HepG2 (cell line): ENCODE measurements around the gene NELL1. TPM values are rescaled to one million over a fixed set of nuclear protein-coding genes. Genes with fewer than 3 reads are reported as not detected.

Experiments used
- ATAC-seq: fragments of 200-7000 bp; cut with Tn5 transposase; 3 replicates; pipeline ENCODE4 v1.9.1; 2020; ENCODE audit warnings: mild to moderate bottlenecking, moderate library complexity
- BruUV-seq: library from RNA; stranded (reverse); fragments of 400-500 nt; replicated peaks from 2 replicates; lab custom pipeline; 2021; lab: Mats Ljungman, UMichigan
- CTCF ChIA-PET: fragments of 300-600 bp; formaldehyde crosslinking; extraction: SDS; loops from one replicate; lab custom pipeline; 2021; ENCODE audit warnings: low total read pairs, inconsistent platforms, low intra/inter-chr PET ratio; lab: Yijun Ruan, JAX
- POLR2A ChIA-PET: fragments of 350-600 bp; sonication (Branson Sonifier 250); formaldehyde crosslinking; loops from one replicate; lab custom pipeline; 2020; ENCODE audit warnings: antibody characterized with exemption, inconsistent platforms; lab: Yijun Ruan, JAX
- DNase-seq: peaks from one replicate; pipeline ENCODE4 v3.0.0-alpha.2; 2015; ENCODE audit warnings: low spot score
- FAIRE-seq: peaks from 3 replicates; lab custom pipeline; 2011; peaks lifted over from hg19 to GRCh38; lab: Jason Lieb, UNC
- H2AFZ ChIP-seq: one replicate; pipeline ENCODE4 v1.6.1; 2011; ENCODE audit warnings: low read length, inconsistent platforms
- H3K27ac ChIP-seq: fragments of 300-600 bp; 3 replicates; pipeline ENCODE4 v1.8.0; 2011; ENCODE audit warnings: mixed run types, mild to moderate bottlenecking, mixed read lengths, low read length, inconsistent platforms; ENCODE audit not compliant: insufficient read depth; ENCODE audit errors: extremely low read length
- H3K27me3 ChIP-seq, 2 experiments: fragments of 200-600 bp in 1 of 2; 2 replicates in 1 of 2; 3 replicates in 1 of 2; pipeline versions ENCODE4 v1.6.0 to v1.8.0; 2011; ENCODE audit warnings: low read length in 2 of 2, mild to moderate bottlenecking in 2 of 2, moderate library complexity in 2 of 2, inconsistent platforms in 1 of 2; ENCODE audit not compliant: insufficient read depth in 2 of 2, control insufficient read depth in 1 of 2
- H3K36me3 ChIP-seq, 2 experiments: fragments of 200-600 bp in 1 of 2; replicated peaks in 1 of 2; 2 replicates in 1 of 2; 3 replicates in 1 of 2; pipeline versions ENCODE4 v1.5.1 to v1.8.0; 2011; ENCODE audit warnings: low read length in 2 of 2, inconsistent platforms in 1 of 2; ENCODE audit not compliant: insufficient read depth in 2 of 2, control insufficient read depth in 1 of 2
- H3K4me1 ChIP-seq: 2 replicates; pipeline ENCODE4 v1.5.1; 2012; ENCODE audit warnings: low read length, inconsistent platforms; ENCODE audit not compliant: insufficient read depth
- H3K4me2 ChIP-seq: 2 replicates; pipeline ENCODE4 v1.6.0; 2011; ENCODE audit warnings: low read depth, low read length, inconsistent platforms
- H3K4me3 ChIP-seq, 3 experiments: fragments of 200-600 bp in 1 of 3; sonication (generic), shearing (Covaris generic) in 1 of 3; replicated peaks in 1 of 3; 2 replicates each; pipeline ENCODE4 v1.5.1; 2011 to 2016; ENCODE audit warnings: low read length in 3 of 3, inconsistent platforms in 2 of 3, low read depth in 2 of 3, mild to moderate bottlenecking in 2 of 3, control low read depth in 1 of 3, mixed read lengths in 1 of 3; ENCODE audit not compliant: insufficient read depth in 1 of 3
- H3K79me2 ChIP-seq: one replicate; pipeline ENCODE4 v1.6.1; 2011; ENCODE audit warnings: low read length, inconsistent platforms; ENCODE audit not compliant: insufficient read depth
- H3K9ac ChIP-seq: 2 replicates; pipeline ENCODE4 v1.6.0; 2011; ENCODE audit warnings: mild to moderate bottlenecking, low read depth, low read length, inconsistent platforms; ENCODE audit not compliant: insufficient read depth
- H3K9me3 ChIP-seq: 2 replicates; pipeline ENCODE4 v1.5.1; 2012; ENCODE audit warnings: mild to moderate bottlenecking, low read length
- H4K20me1 ChIP-seq: 2 replicates; pipeline ENCODE4 v1.6.0; 2011; ENCODE audit warnings: inconsistent platforms, mild to moderate bottlenecking, low read length, moderate library complexity; ENCODE audit not compliant: insufficient read depth
- ELF1 ChIP-seq: sonication (generic); formaldehyde crosslinking; IDR thresholded peaks from 2 replicates; pipeline ENCODE4 v1.4.0; 2020; ENCODE audit warnings: missing genetic modification reagents
- EP300 ChIP-seq, 3 experiments: sonication (generic) in 1 of 3; formaldehyde crosslinking in 1 of 3; IDR thresholded peaks; 2 replicates each; pipeline versions ENCODE4 v1.5.1 to v1.6.1; 2011 to 2020; ENCODE audit warnings: low read depth in 2 of 3, low read length in 2 of 3, borderline replicate concordance in 1 of 3, improper control_type of control experiment in 1 of 3, mild to moderate bottlenecking in 1 of 3, missing genetic modification reagents in 1 of 3, moderate library complexity in 1 of 3
- FOXM1 ChIP-seq: sonication (generic); formaldehyde crosslinking; IDR thresholded peaks from 2 replicates; pipeline ENCODE4 v1.5.0; 2020; ENCODE audit warnings: missing genetic modification reagents
- MAFF ChIP-seq: IDR thresholded peaks from 2 replicates; pipeline ENCODE4 v1.6.1; 2011; ENCODE audit warnings: low read depth, low read length, improper control_type of control experiment
- MAFK ChIP-seq, 2 experiments: IDR thresholded peaks in 1 of 2; conservative IDR thresholded peaks in 1 of 2; 2 replicates each; pipeline ENCODE4 v1.6.1; 2011; ENCODE audit warnings: improper control_type of control experiment in 2 of 2, low read length in 2 of 2
- MYPOP ChIP-seq: sonication (generic); formaldehyde crosslinking; IDR thresholded peaks from 2 replicates; pipeline ENCODE4 v1.8.1; 2023; ENCODE audit warnings: mild to moderate bottlenecking, moderate library complexity, missing genetic modification reagents
- NFAT5 ChIP-seq: sonication (generic); formaldehyde crosslinking; IDR thresholded peaks from 2 replicates; pipeline ENCODE4 v1.4.0; 2020; ENCODE audit warnings: missing genetic modification reagents
- TRIM24 ChIP-seq: sonication (generic); formaldehyde crosslinking; IDR thresholded peaks from 2 replicates; pipeline ENCODE4 v1.8.0; 2022; ENCODE audit warnings: mild to moderate bottlenecking, missing genetic modification reagents
- YY1 ChIP-seq: IDR thresholded peaks from 2 replicates; pipeline ENCODE4 v1.6.1; 2011; ENCODE audit warnings: low read length, low read depth, moderate library complexity, mild to moderate bottlenecking; ENCODE audit not compliant: insufficient read depth, insufficient replicate concordance
- ZFP82 ChIP-seq: sonication (generic); formaldehyde crosslinking; IDR thresholded peaks from 2 replicates; pipeline ENCODE4 v1.5.1; 2020; ENCODE audit warnings: mild to moderate bottlenecking, missing genetic modification reagents, borderline replicate concordance
- ZIK1 ChIP-seq: sonication (generic); formaldehyde crosslinking; IDR thresholded peaks from 2 replicates; pipeline ENCODE4 v1.5.0; 2020; ENCODE audit warnings: mild to moderate bottlenecking, low read depth, missing genetic modification reagents, borderline replicate concordance
- ZNF780A ChIP-seq: sonication (generic); formaldehyde crosslinking; IDR thresholded peaks from 2 replicates; pipeline ENCODE4 v1.8.0; 2022; ENCODE audit warnings: mild to moderate bottlenecking, missing genetic modification reagents, moderate library complexity
- WGBS: methylation state at CpG from one replicate; pipeline ENCODE4 v1.1.6; 2017; ENCODE audit warnings: low lambda C conversion rate; 5-methylcytosine and 5-hydroxymethylcytosine counted together
- in situ Hi-C: cut with HindIII; loops from 2 replicates; pipeline ENCODE4 v1.10.0; 2017; ENCODE audit warnings: low pct_unique_long_range_greater_than_20kb; ENCODE audit not compliant: extremely low pct_ligation_motif_present
- intact Hi-C: fragments of 100-400 bp; cut with micrococcal nuclease; formaldehyde crosslinking; loops from one replicate; pipeline ENCODE4 v1.10.0; 2022; ENCODE audit not compliant: unreplicated experiment
- polyA plus RNA-seq, 8 experiments: library from polyadenylated mRNA; depleted of rRNA in 3 of 8; stranded (reverse) in 7 of 8; unstranded in 1 of 8; fragments of >200 nt; fragmentation: Illumina TruSeq in 4 of 8; extraction: Trizol in 4 of 8; gene quantifications; 2 replicates each; pipeline versions ENCODE4 v1.2.1 to v1.2.3, GENCODE V29; 2011 to 2016; ENCODE audit warnings: low read depth in 4 of 8, missing spikeins in 1 of 8, mixed read lengths in 1 of 8; ENCODE audit not compliant: insufficient read depth in 1 of 8
- total RNA-seq, 5 experiments: library from RNA; depleted of rRNA; stranded (reverse); fragments of >200 nt; fragmentation: Illumina TruSeq; extraction: Trizol; gene quantifications; 2 replicates each; pipeline ENCODE4 v1.2.3, GENCODE V29; 2016; ENCODE audit warnings: low read depth in 1 of 5

Gene NELL1
- total and polyA plus RNA-seq, 2 of the 13 experiments (the other 11 are each of a cell fraction or from before 2014, with no cell fraction given): not detected

- no peaks in the 10 kb centered on the region for H4K20me1 ChIP-seq
- no peak overlapping the region for H3K27ac ChIP-seq
- BruUV-seq: no TSS peak
- POLR2A ChIA-PET: no interaction called here
- intact Hi-C loops: no loop called here
- no peak for FAIRE-seq
- H3K9ac ChIP-seq: no peak overlapping the region
- no peaks in the 10 kb centered on the region for H3K36me3 ChIP-seq
- H3K4me1 ChIP-seq: no peaks in the 10 kb centered on the region
- no peaks in the 10 kb centered on the region for H3K79me2 ChIP-seq
- 11% methylated on average over 5 of the region's 5 CpGs for WGBS
- CTCF ChIA-PET: no interaction called here
- no peak for ATAC-seq
- TF ChIP-seq MAFF (peak; percentile 42; the same call in 1 of the 2 replicates), ZFP82 (CRISPR knock-in tag) (no peak), ZNF780A (CRISPR knock-in tag) (no peak), MAFK (conservative IDR thresholded peaks at IDR 0.05 in 1 of 2, IDR thresholded peaks at IDR 0.05 in 1 of 2; ENCODE audit: low read length in 2 of 2) (peak; percentile 27 to 38; a peak in 2 of 4 replicates), YY1 (no peak)
- no peaks in the 10 kb centered on the region for H3K9me3 ChIP-seq
- DNase-seq: no peak
- H3K4me3 ChIP-seq: no peak overlapping the region
- no peak overlapping the region for H3K4me2 ChIP-seq
- no peaks in the 10 kb centered on the region; a peak in 1 of 5 replicates for H3K27me3 ChIP-seq
- H2AFZ ChIP-seq: no peak overlapping the region
- in situ Hi-C loops: no loop called here
These were observed 62.4 kb downstream of the NELL1 start for GRCh38 chr11:20731676-20732215.

GRCh38 chr11:20739107-20739506 lies 69.7 kb downstream of the NELL1 start:
- in situ Hi-C loops: no loop called here
- no peak overlapping the region for H2AFZ ChIP-seq
- no peaks in the 10 kb centered on the region for H3K36me3 ChIP-seq
- H3K4me1 ChIP-seq: no peaks in the 10 kb centered on the region
- no peak overlapping the region for H3K9ac ChIP-seq
- no peak overlapping the region for H3K4me3 ChIP-seq
- no peak overlapping the region for H3K27ac ChIP-seq
- DNase-seq (no peak), ATAC-seq (no peak), FAIRE-seq (no peak)
- H4K20me1 ChIP-seq: no peaks in the 10 kb centered on the region
- H3K4me2 ChIP-seq: no peak overlapping the region
- 9% methylated on average over 7 of the region's 8 CpGs for WGBS
- no peaks in the 10 kb centered on the region for H3K9me3 ChIP-seq
- ChIA-PET POLR2A (no interaction called here), CTCF (no interaction called here)
- intact Hi-C loops: no loop called here
- H3K79me2 ChIP-seq: no peaks in the 10 kb centered on the region
- no TSS peak for BruUV-seq
- H3K27me3 ChIP-seq: no peaks in the 10 kb centered on the region
- TF ChIP-seq EP300 (IDR thresholded peaks at IDR 0.05; ENCODE audit: low read depth in 2 of 2, low read length in 2 of 2) (no peak), EP300 (CRISPR knock-in tag; IDR thresholded peaks at IDR 0.05; ENCODE audit: borderline replicate concordance) (no peak), TRIM24 (CRISPR knock-in tag) (no peak), MYPOP (CRISPR knock-in tag) (no peak), NFAT5 (CRISPR knock-in tag) (no peak), ZIK1 (CRISPR knock-in tag) (no peak), ELF1 (CRISPR knock-in tag) (no peak), FOXM1 (CRISPR knock-in tag) (no peak)
